GM12864 (cell line): Measurements from ENCODE around the gene SLIT2.
A peak's percentile ranks its signal among the peaks of the same experiment; 100 is the strongest.

Source experiments
- DNase-seq: peaks from one replicate; pipeline ENCODE4 v3.0.0-alpha.2; 2011; ENCODE audit warnings: low read depth
- H3K4me3 ChIP-seq: 2 replicates; pipeline ENCODE4 v1.5.1; 2011; ENCODE audit warnings: mild to moderate bottlenecking, low read depth, low read length, control low read depth
- TF ChIP-seq, protein P1 (sequence below): IDR thresholded peaks from 2 replicates; pipeline ENCODE4 v1.5.1; 2011; ENCODE audit warnings: low read depth, mild to moderate bottlenecking, moderate library complexity, low read length, control low read depth, inconsistent platforms; ENCODE audit errors: missing control alignments

The SLIT2 gene, protein sequence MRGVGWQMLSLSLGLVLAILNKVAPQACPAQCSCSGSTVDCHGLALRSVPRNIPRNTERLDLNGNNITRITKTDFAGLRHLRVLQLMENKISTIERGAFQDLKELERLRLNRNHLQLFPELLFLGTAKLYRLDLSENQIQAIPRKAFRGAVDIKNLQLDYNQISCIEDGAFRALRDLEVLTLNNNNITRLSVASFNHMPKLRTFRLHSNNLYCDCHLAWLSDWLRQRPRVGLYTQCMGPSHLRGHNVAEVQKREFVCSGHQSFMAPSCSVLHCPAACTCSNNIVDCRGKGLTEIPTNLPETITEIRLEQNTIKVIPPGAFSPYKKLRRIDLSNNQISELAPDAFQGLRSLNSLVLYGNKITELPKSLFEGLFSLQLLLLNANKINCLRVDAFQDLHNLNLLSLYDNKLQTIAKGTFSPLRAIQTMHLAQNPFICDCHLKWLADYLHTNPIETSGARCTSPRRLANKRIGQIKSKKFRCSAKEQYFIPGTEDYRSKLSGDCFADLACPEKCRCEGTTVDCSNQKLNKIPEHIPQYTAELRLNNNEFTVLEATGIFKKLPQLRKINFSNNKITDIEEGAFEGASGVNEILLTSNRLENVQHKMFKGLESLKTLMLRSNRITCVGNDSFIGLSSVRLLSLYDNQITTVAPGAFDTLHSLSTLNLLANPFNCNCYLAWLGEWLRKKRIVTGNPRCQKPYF (N-terminal part only)

GRCh38 chr4:20251796-20252655 is at the start of gene SLIT2:
Gene SLIT2 (plus strand): TSS chr4:20251905. CDS start chr4:20253816, 1,911 bp downstream.
- H3K4me3 ChIP-seq = peak within 1 kb of the TSS; percentile 41
- no peak for DNase-seq
- TF ChIP-seq, protein P1, sequence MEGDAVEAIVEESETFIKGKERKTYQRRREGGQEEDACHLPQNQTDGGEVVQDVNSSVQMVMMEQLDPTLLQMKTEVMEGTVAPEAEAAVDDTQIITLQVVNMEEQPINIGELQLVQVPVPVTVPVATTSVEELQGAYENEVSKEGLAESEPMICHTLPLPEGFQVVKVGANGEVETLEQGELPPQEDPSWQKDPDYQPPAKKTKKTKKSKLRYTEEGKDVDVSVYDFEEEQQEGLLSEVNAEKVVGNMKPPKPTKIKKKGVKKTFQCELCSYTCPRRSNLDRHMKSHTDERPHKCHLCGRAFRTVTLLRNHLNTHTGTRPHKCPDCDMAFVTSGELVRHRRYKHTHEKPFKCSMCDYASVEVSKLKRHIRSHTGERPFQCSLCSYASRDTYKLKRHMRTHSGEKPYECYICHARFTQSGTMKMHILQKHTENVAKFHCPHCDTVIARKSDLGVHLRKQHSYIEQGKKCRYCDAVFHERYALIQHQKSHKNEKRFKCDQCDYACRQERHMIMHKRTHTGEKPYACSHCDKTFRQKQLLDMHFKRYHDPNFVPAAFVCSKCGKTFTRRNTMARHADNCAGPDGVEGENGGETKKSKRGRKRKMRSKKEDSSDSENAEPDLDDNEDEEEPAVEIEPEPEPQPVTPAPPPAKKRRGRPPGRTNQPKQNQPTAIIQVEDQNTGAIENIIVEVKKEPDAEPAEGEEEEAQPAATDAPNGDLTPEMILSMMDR = no peak

DNA sequence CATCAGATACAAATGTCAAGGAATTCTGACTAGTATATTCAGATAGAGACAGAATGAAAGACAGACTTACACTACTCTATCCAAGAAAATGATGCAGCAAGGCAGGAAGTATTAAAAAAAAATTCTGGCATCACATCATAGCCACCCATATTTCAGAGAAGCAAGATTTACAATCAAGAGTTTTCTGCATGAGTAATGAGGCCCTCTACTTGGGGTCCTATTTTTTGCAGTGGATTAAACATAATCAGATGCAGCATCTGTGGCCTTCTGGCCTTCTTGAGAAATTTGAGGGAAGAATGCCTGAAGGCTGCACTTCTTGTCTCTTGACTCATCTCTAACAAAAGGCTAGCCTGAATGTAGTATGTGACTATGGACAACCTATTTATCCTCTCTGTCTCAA is 48.2 kb upstream of the SLIT2 start:
- TF ChIP-seq, protein P1 = no peak
- H3K4me3 ChIP-seq = no peak overlapping the region
- no peak for DNase-seq

GRCh38 chr4:20217521-20217920 is 34.2 kb upstream of the SLIT2 start:
- TF ChIP-seq, protein P1 = no peak
- no peak overlapping the region for H3K4me3 ChIP-seq
- no peak for DNase-seq

DNA sequence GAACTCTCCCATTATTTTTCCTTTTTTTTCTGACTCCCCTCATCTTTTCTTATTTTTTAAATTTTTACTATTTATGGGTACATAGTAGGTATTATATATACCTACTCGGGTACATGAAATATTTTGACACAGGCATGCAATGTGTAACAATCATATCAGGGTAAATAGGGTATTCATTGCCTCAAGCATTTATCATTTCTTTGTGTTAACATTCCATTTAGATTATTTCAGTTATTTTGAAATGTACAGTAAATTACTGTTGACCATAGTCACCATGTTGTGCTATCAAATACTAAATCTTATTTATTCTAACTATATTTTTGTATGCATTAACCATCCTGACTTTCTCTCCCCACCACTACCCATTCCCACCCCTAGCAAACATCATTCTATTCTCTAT is 33.8 kb upstream of the SLIT2 start:
- no peak for DNase-seq
- TF ChIP-seq, protein P1 = no peak
- no peak overlapping the region for H3K4me3 ChIP-seq

- no peak for DNase-seq
- TF ChIP-seq, protein P1 = no peak
- no peak overlapping the region for H3K4me3 ChIP-seq
Measured at GRCh38 chr4:20219521-20219920, 32.2 kb upstream of the SLIT2 start.

GRCh38 chr4:20237894-20238537 is 13.7 kb upstream of the SLIT2 start:
- TF ChIP-seq, protein P1 = no peak
- no peak for DNase-seq

More at GRCh38 chr4:20237894-20238537, 13.7 kb upstream of the SLIT2 start:
- no peak overlapping the region for H3K4me3 ChIP-seq
